NB4 (cell line): ENCODE results near the gene ECPAS.
"Not testable (repeated sequence)": the region's sequence is repeated elsewhere in the genome, so short reads cannot be mapped to it uniquely, and the experiment has no call there.

Experiments used
- DNase-seq: peaks from one replicate; pipeline ENCODE4 v3.0.0; 2010; ENCODE audit warnings: low read depth
- H3K4me3 ChIP-seq: one replicate; pipeline ENCODE4 v1.5.1; 2011; ENCODE audit warnings: mild to moderate bottlenecking, low read depth, low read length, moderate library complexity
- MYC ChIP-seq: IDR thresholded peaks from 2 replicates; pipeline ENCODE4 v1.6.1; 2011; ENCODE audit warnings: low read depth, low read length
- POLR2A ChIP-seq: IDR thresholded peaks from 2 replicates; pipeline ENCODE4 v1.6.1; 2011; ENCODE audit warnings: mild to moderate bottlenecking; ENCODE audit not compliant: insufficient read length; ENCODE audit errors: extremely low read depth
- TF ChIP-seq, protein P1 (sequence below): IDR thresholded peaks from 2 replicates; pipeline ENCODE4 v1.6.1; 2011; ENCODE audit warnings: low read depth, low read length
- TF ChIP-seq, protein P2 (sequence below): IDR thresholded peaks from one replicate; pipeline ENCODE4 v1.5.1; 2012; ENCODE audit warnings: low read depth, low read length

ECPAS gene

DNA sequence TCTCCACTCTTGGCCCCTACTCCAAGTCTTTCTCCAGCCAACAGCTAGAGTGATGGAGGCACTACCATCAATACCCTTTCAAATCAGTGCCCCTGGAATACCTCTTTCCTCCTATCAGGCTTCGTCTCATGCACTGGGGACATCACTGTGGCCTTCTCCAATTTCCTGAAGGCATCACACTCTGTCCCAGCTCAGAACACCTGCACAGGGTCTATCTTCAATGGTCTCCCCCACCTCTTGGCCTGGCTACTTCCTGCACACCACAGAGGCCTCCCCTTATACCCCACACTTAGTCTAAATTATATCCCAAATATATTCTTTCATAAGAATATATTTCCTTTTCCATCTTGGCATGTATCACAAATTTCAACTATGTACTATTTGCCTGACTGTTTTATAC lies 34.5 kb downstream of the ECPAS start:
- TF ChIP-seq, protein P1, sequence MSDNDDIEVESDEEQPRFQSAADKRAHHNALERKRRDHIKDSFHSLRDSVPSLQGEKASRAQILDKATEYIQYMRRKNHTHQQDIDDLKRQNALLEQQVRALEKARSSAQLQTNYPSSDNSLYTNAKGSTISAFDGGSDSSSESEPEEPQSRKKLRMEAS, result no peak
- no peak for TF ChIP-seq POLR2A
- TF ChIP-seq, protein P2, sequence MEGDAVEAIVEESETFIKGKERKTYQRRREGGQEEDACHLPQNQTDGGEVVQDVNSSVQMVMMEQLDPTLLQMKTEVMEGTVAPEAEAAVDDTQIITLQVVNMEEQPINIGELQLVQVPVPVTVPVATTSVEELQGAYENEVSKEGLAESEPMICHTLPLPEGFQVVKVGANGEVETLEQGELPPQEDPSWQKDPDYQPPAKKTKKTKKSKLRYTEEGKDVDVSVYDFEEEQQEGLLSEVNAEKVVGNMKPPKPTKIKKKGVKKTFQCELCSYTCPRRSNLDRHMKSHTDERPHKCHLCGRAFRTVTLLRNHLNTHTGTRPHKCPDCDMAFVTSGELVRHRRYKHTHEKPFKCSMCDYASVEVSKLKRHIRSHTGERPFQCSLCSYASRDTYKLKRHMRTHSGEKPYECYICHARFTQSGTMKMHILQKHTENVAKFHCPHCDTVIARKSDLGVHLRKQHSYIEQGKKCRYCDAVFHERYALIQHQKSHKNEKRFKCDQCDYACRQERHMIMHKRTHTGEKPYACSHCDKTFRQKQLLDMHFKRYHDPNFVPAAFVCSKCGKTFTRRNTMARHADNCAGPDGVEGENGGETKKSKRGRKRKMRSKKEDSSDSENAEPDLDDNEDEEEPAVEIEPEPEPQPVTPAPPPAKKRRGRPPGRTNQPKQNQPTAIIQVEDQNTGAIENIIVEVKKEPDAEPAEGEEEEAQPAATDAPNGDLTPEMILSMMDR, result no peak
- TF ChIP-seq MYC, result no peak
- DNase-seq, result no peak
- no peak overlapping the region for H3K4me3 ChIP-seq

DNA sequence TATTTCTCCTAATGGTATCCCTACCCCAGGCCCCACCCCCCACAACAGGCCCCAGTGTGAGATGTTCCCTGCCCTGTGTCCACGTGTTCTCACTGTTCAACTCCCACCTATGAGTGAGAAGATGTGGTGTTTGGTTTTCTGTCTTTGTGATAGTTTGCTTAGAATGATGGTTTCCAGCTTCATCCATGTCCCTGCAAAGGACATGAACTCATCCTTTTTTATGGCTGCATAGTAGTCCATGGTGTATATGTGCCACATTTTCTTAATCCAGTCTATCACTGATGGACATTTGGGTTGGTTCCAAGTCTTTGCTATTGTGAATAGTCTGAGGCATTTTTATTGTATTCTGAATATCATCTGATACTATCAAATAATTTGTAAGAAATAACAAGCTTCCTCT lies 38.4 kb downstream of the ECPAS start:
- DNase-seq, H3K4me3 ChIP-seq: not testable (repeated sequence)

DNA sequence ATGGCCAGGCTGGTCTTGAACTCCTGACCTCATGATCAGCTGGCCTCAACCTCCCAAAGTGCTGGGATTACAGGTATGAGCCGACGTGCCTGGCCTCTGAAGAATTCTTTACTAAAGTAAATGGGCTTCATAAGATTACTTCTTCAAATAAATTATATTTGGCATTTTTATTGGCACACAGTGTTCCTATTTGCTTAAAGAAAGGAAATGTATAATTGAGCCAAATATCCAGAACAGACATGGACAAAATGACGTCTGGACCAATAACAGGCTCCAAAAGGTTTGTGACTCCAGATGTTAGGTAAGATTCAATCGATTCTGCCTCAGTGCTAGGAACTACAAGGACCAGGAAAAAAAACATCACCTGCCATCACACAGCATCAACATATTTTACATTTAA lies 40.7 kb downstream of the ECPAS start:
- TF ChIP-seq POLR2A (no peak), MYC (no peak)
- TF ChIP-seq, protein P2, result no peak
- TF ChIP-seq, protein P1, result no peak

DNA sequence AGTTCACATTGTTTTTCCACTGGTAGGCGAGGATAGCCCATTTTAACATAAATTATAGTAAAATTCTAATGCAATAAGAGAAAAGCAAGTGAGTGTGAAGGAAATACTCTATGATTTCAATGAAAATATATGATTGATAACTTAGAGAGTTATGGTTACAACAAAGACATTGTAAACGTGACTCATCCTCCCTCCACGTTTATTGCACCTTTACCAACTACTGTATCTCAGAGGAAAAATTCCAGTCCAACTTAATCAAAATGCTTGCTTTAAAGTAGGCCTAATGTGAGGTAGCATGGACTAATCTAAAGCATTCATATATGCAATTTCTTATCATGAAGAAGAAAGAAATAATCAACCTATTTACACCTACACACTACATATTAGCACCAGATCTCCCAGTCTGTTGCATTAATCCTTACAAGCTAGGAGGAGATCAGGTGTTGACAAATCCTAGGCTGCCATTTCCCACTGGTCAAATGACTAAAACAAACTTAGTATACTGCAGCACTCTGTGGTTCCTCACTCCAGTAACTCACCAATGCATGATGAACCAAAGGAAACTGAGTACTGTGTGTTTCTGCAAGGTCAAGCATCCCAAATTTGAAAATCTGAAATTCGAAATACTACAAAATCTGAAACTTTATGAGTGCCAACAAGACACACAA lies 41.7 kb downstream of the ECPAS start:
- no peak overlapping the region for H3K4me3 ChIP-seq
- TF ChIP-seq, protein P2, result no peak
- TF ChIP-seq, protein P1, result no peak
- TF ChIP-seq MYC (no peak), POLR2A (no peak)
- no peak for DNase-seq

More for the DNA sequence above, 40.7 kb downstream of the ECPAS start:
- no peak overlapping the region for H3K4me3 ChIP-seq
- DNase-seq, result no peak

DNA sequence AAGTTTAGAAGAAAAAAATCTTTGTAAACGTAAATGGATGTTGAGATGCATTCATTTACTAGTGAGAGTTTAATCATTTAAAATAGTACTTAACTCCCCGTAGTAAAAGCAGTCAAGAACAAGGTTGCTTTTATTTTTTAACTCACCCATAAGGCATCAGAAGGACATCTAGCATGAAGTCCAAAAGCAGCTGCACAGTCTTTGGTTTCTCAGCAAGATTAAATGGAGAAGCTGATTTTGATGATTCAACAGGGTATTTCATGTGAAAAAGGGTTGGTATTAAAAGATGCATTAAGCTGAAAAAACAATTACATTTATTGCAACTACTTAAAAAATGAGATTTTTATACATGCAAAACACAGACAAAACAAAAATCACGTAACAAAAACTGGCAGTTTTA lies 44.0 kb downstream of the ECPAS start:
- TF ChIP-seq, protein P1, result no peak
- TF ChIP-seq, protein P2, result no peak
- no peak for TF ChIP-seq POLR2A
- no peak for TF ChIP-seq MYC
- no peak overlapping the region for H3K4me3 ChIP-seq
- DNase-seq, result no peak

DNA sequence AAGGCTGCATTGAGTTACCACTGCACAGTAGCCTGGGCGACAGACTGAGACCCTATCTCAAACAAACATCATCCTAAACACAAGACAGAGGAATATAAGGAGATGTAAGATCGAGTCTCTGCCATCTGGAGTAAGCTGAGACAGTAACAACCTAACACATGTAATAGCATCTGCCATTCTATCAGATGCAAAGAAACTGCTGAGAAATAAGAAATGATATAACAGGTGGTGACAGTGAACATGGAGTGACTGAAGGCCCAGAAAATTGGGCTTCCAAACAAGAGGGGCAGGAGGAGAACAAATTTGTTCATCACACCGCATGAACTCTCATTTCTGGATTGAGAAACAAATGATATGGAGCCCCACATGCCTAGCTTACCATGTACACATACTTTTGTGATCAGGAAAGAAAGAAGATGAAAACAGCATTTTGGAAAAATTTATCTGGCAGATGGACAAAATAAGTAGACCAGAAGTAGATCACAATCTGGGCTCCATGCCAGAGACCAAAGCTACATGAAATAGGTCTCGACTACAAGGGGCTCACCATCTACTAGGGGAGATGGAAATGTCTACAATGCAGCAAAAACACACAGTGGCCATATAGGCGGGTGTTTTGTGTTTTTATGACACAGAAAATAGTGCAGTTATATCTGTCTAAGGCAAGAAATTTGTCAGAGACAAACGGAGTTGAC lies 45.5 kb downstream of the ECPAS start:
- no peak overlapping the region for H3K4me3 ChIP-seq
- TF ChIP-seq, protein P2, result no peak
- TF ChIP-seq, protein P1, result no peak
- TF ChIP-seq POLR2A, result no peak
- no peak for TF ChIP-seq MYC
- no peak for DNase-seq
